SK-N-SH treated with all-trans-retinoic acid at 6 μM for 48 hours (cell line): ENCODE measurements around the gene KIF24.

Experiments used
- BACH2 ChIP-seq: fragments of 250-450 bp; sonication (Bioruptor Pico); IDR thresholded peaks from 2 replicates; pipeline ENCODE4 v1.9.0; 2021; ENCODE audit warnings: mild to moderate bottlenecking, borderline replicate concordance
- ESRRG ChIP-seq: fragments of 250-450 bp; sonication (Bioruptor Pico); IDR thresholded peaks from 2 replicates; pipeline ENCODE4 v1.6.1; 2021; ENCODE audit warnings: mild to moderate bottlenecking
- PPARA ChIP-seq: fragments of 250-450 bp; sonication (Bioruptor Pico); IDR thresholded peaks from 2 replicates; pipeline ENCODE4 v1.5.0; 2020; ENCODE audit warnings: mild to moderate bottlenecking, borderline replicate concordance
- TCF4 ChIP-seq: fragments of 250-450 bp; sonication (Bioruptor Pico); IDR thresholded peaks from 2 replicates; pipeline ENCODE4 v1.8.0; 2021; ENCODE audit warnings: mild to moderate bottlenecking, moderate library complexity, borderline replicate concordance
- TOX ChIP-seq: fragments of 250-450 bp; sonication (Bioruptor Pico); IDR thresholded peaks from 2 replicates; pipeline ENCODE4 v1.8.0; 2021; ENCODE audit warnings: mild to moderate bottlenecking, moderate library complexity, borderline replicate concordance
- ZFP3 ChIP-seq: fragments of 250-450 bp; sonication (Bioruptor Pico); IDR thresholded peaks from 2 replicates; pipeline ENCODE4 v1.5.0; 2020; ENCODE audit warnings: mild to moderate bottlenecking, moderate library complexity
- ZFP30 ChIP-seq: fragments of 450-650 bp; formaldehyde crosslinking; IDR thresholded peaks from 2 replicates; pipeline ENCODE4 v1.5.0; 2022; ENCODE audit warnings: mild to moderate bottlenecking, moderate library complexity
- TF ChIP-seq, protein P1 (sequence below): fragments of 250-450 bp; sonication (Bioruptor Pico); IDR thresholded peaks from 2 replicates; pipeline ENCODE4 v1.8.0; 2020; ENCODE audit warnings: mild to moderate bottlenecking, moderate library complexity, borderline replicate concordance
- TF ChIP-seq, protein P2 (sequence below): fragments of 250-450 bp; sonication (Bioruptor Pico); IDR thresholded peaks from 2 replicates; pipeline ENCODE4 v1.8.0; 2021; ENCODE audit warnings: low read depth, mild to moderate bottlenecking, moderate library complexity, borderline replicate concordance
- TF ChIP-seq, protein P3 (sequence below): fragments of 250-450 bp; sonication (Bioruptor Pico); IDR thresholded peaks from 2 replicates; pipeline ENCODE4 v1.5.0; 2020; ENCODE audit warnings: mild to moderate bottlenecking, moderate library complexity

DNA sequence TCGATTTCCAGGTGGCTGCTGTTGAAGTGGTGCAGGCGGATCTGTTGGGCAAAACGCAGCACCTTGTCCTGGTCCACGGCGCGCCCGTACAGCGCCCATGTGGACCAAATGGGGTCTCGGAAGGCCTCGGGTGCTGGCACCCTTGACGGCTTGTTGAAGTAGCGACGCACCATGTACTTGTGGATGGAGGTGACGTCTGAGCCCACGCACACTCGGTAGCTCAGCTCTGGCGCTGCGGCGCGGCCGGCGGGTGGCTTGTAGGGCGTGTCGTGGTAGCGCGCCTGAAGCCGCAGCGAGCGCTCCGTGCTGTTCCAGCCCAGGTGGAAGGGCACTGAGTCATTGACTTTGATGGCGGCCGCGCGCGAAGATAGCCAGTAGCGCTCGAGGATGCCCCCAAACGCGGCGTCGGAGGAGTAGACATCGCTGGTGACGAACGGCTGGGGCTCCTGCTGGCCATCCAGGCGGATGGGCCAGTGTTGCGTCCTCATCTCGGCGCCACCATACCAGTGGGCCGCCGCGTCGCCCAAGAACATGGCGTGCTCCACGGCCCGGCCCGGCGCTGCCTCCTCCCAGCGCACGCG is 42.9 kb upstream of the KIF24 start:
- TF ChIP-seq, protein P1, sequence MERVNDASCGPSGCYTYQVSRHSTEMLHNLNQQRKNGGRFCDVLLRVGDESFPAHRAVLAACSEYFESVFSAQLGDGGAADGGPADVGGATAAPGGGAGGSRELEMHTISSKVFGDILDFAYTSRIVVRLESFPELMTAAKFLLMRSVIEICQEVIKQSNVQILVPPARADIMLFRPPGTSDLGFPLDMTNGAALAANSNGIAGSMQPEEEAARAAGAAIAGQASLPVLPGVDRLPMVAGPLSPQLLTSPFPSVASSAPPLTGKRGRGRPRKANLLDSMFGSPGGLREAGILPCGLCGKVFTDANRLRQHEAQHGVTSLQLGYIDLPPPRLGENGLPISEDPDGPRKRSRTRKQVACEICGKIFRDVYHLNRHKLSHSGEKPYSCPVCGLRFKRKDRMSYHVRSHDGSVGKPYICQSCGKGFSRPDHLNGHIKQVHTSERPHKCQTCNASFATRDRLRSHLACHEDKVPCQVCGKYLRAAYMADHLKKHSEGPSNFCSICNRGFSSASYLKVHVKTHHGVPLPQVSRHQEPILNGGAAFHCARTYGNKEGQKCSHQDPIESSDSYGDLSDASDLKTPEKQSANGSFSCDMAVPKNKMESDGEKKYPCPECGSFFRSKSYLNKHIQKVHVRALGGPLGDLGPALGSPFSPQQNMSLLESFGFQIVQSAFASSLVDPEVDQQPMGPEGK (CRISPR knock-in tag): no peak
- TF ChIP-seq, protein P2, sequence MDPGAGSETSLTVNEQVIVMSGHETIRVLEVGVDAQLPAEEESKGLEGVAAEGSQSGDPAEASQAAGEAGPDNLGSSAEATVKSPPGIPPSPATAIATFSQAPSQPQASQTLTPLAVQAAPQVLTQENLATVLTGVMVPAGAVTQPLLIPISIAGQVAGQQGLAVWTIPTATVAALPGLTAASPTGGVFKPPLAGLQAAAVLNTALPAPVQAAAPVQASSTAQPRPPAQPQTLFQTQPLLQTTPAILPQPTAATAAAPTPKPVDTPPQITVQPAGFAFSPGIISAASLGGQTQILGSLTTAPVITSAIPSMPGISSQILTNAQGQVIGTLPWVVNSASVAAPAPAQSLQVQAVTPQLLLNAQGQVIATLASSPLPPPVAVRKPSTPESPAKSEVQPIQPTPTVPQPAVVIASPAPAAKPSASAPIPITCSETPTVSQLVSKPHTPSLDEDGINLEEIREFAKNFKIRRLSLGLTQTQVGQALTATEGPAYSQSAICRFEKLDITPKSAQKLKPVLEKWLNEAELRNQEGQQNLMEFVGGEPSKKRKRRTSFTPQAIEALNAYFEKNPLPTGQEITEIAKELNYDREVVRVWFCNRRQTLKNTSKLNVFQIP (CRISPR knock-in tag): no peak
- TF ChIP-seq, protein P3, sequence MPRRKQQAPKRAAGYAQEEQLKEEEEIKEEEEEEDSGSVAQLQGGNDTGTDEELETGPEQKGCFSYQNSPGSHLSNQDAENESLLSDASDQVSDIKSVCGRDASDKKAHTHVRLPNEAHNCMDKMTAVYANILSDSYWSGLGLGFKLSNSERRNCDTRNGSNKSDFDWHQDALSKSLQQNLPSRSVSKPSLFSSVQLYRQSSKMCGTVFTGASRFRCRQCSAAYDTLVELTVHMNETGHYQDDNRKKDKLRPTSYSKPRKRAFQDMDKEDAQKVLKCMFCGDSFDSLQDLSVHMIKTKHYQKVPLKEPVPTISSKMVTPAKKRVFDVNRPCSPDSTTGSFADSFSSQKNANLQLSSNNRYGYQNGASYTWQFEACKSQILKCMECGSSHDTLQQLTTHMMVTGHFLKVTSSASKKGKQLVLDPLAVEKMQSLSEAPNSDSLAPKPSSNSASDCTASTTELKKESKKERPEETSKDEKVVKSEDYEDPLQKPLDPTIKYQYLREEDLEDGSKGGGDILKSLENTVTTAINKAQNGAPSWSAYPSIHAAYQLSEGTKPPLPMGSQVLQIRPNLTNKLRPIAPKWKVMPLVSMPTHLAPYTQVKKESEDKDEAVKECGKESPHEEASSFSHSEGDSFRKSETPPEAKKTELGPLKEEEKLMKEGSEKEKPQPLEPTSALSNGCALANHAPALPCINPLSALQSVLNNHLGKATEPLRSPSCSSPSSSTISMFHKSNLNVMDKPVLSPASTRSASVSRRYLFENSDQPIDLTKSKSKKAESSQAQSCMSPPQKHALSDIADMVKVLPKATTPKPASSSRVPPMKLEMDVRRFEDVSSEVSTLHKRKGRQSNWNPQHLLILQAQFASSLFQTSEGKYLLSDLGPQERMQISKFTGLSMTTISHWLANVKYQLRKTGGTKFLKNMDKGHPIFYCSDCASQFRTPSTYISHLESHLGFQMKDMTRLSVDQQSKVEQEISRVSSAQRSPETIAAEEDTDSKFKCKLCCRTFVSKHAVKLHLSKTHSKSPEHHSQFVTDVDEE (CRISPR knock-in tag): no peak
- TF ChIP-seq TCF4 (CRISPR knock-in tag): no peak
- no peak for TF ChIP-seq ZFP3
- no peak for TF ChIP-seq ESRRG (CRISPR knock-in tag)
- no peak for TF ChIP-seq TOX (CRISPR knock-in tag)
- no peak for TF ChIP-seq PPARA (CRISPR knock-in tag)
- TF ChIP-seq BACH2 (CRISPR knock-in tag): no peak
- no peak for TF ChIP-seq ZFP30 (CRISPR knock-in tag)
